GM19468 (cell line): ENCODE results near the gene ASB2.

Experiments
- ATAC-seq: cut with Tn5 transposase; IDR thresholded peaks from one replicate; pipeline ENCODE4 v1.9.1; 2021; ENCODE audit warnings: mild to moderate bottlenecking, moderate library complexity, moderate number of reproducible peaks; ENCODE audit not compliant: unreplicated experiment; ENCODE audit errors: extremely low read depth

The ASB2 gene

DNA sequence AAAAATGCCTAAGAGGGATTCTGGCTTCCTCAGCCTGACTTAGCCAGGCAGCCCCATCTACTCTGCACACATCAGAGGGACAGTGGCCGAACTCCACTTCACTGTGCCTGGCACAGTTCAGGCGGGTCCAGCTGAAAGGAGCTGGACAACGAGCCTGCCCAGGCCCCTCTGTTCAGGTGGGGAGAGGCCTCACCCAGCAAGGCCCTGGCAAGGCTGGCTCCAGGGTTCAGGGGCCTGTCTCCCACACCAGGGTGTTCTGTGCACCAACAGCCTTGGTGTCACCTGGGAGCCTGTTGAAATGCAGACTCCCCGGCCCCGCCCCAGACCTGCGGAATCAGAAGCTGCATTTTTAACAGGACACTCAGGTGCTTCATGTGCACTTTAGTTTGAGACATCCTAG, 39.4 kb downstream of the ASB2 start:
- no peak for ATAC-seq

DNA sequence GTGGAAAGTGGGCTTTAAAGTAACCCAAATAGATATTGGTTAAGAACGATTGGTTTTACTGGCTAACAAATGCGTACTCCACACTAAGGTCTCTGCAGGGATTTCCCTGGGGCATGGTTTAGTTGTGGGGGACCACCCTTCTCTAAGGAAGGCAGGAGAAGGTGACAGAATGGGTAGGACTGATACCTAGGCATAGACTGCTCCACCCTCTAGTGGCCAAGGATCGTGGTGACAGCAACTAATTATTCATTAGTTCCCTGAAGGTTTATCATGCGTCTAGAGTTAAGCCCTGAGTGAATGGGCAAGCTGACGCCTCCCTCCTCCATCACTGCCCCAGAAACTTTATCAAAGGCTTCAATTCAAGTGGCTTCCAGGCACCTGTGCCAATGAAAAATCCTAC, 40.1 kb downstream of the ASB2 start:
- no peak for ATAC-seq

DNA sequence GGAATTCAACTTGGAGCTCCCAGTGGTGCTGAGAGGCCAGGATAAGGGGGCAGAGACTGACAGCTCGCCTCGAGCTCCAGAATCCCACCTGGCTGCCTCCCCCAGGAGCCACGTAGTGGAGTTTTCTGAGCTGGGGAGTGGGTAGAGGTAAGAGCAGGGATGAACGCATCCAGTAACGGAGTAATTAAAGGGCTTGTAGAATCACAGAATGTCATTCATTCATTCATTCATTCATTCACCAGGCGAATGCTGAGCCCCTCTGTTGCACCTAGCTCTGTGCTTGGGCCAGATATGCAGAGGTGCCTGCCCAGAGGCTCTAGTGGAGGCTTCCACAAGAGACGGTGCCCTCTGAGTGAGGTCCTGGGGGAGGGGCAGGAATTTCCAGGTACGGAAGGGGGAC, 41.2 kb downstream of the ASB2 start:
- no peak for ATAC-seq

DNA sequence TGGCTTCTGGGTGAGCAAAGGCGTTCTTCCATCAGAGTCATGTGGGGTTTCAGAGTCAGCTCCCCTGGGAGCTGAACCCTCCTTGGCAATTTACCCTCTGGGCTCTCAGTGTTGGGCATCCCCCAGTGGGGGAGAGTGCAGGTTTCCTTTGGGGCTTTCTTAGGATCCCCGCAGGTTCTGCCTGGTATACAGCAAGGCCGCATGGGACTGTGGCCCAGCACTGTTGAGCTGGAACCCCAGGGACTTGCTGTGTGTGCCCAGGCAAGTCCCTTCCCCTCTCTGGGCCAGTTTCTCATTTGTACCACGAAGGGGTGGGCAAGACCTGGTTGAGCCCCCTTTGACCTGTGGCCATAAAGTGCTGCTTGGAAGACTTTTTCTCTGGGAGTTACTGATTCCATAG, 43.7 kb downstream of the ASB2 start:
- no peak for ATAC-seq

DNA sequence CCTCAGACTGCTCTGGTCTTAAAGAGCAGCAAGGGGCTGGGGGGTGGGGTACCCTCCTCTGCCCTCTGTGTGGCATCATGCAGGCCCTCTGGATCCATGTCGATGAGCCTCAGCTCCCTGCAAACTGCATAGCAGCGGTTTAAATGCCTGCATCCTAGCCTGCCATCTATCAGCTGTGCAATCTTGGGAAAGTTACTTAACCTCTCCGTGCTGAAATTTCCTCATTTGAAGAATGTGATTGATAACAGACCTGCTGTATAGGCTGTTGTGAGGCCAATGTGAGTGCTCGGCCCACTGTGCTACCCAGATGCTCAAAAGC, 45.4 kb downstream of the ASB2 start:
- ATAC-seq = no peak

DNA sequence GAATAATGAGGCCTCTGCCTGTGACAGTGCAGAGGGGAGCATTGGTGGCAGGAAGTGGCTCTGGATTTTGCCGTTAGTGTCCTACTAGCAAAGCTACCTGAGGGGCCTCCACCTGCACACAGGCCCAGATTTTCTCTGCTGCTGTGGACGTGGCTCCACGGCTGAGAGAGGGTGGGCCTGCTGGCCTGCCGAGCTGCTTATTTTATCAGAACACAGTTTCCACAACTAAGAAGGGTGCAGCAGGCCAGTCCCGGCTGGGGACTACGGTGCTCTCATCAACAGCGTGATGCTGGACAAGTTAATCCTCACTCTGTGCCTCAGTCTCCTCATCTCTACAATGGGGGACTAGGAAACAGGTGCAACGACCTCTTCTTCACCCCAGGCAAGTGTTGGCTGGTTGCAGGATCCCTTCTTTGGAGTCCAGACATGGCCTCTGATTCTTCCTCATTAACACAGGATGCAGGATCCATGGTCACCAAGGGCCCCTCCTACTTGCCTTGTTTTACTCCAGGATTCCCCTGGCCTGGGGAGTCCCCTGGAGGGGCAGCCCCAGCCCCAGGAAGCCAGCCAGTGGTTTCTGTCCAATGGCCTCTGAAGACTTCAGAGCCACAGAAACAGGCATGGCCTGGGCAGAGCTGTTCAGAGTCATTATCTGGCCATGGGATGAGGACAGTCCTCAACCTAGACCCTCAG, 45.9 kb downstream of the ASB2 start:
- no peak for ATAC-seq

DNA sequence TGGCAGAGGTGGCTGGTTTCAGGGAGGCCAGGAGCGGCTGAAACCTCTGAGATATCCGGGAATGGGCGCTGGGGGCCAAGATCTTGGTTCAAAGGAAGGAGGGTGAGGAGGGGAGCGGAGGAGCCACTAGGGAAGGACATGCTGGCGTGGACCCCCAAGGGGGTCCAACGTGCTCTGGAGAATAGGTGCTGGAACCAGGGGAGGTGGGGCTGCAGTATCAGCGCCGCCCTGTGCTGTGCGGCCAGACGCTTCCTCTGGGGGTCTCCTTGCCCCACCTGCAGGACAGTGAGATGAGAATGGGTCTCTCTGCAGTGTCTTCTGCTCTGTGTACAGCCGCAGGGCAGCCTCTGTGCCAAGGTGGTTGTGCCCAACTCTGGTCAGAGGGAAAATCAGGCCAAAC, 46.7 kb downstream of the ASB2 start:
- ATAC-seq = no peak

DNA sequence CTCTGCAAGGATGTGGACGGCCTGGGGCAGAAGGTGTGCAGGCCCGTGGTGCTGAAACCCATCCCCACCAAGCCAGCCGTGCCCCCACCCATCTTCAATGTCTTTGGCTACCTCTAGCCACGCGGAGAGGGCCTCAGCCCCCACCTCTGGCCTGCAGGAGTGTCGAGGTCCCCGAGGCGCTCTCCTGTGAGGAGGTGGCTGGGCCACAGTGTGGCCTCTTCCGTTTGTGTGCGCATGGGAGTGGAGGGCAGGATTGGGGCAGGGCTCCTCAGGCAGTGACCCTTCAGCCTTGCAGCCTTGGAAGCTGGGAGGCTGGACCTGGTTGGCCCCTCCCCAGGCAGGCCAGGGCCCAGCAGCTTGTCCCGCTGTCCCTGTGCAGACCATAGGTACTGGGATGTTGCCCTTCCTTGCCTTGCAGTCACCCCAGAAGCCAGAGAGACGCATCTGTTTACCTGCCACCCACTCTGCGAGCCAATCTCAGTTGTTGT, 47.3 kb downstream of the ASB2 start:
- no peak for ATAC-seq

DNA sequence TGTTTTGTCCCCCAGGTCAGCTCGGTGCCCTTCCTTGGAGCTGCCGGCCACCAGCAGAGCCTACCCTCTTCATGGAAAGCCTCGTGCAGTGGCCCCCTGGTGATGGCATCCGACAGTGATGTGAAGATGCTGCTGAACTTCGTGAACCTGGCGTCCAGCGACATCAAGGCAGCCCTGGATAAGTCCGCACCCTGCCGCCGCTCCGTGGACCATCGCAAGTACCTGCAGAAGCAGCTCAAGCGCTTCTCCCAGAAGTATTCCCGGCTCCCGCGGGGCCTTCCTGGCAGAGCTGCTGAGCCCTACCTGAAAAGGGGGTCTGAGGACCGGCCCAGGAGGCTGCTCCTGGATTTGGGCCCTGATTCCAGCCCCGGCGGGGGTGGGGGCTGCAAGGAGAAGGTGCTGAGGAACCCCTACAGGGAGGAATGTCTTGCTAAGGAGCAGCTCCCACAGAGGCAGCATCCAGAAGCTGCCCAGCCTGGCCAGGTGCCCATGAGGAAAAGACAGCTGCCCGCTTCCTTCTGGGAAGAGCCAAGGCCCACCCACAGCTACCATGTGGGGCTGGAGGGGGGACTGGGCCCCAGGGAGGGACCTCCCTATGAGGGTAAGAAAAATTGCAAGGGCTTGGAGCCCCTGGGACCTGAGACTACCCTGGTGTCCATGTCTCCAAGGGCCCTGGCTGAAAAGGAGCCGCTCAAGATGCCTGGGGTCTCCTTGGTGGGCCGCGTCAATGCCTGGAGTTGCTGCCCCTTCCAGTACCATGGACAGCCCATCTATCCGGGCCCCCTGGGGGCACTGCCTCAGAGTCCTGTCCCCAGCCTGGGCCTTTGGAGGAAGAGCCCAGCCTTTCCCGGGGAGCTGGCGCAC, 48.0 kb downstream of the ASB2 start:
- no peak for ATAC-seq

DNA sequence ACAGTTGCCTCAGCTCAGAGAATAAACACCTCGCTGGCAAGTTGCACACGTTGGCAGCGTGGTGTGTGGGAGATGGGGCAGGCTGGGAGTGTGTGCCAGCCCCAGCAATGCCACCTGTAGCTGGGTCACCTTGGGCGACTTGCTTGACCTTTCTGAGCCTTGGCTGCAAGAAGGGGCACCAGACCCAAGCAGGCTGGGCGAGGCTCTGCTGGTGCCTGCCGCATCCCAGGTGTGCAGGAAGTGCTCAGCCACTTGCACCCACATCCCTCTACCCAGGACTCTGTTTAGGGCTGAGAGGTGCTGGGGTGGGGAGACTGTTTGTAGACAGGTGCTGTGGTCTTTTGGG, 48.6 kb downstream of the ASB2 start:
- no peak for ATAC-seq

DNA sequence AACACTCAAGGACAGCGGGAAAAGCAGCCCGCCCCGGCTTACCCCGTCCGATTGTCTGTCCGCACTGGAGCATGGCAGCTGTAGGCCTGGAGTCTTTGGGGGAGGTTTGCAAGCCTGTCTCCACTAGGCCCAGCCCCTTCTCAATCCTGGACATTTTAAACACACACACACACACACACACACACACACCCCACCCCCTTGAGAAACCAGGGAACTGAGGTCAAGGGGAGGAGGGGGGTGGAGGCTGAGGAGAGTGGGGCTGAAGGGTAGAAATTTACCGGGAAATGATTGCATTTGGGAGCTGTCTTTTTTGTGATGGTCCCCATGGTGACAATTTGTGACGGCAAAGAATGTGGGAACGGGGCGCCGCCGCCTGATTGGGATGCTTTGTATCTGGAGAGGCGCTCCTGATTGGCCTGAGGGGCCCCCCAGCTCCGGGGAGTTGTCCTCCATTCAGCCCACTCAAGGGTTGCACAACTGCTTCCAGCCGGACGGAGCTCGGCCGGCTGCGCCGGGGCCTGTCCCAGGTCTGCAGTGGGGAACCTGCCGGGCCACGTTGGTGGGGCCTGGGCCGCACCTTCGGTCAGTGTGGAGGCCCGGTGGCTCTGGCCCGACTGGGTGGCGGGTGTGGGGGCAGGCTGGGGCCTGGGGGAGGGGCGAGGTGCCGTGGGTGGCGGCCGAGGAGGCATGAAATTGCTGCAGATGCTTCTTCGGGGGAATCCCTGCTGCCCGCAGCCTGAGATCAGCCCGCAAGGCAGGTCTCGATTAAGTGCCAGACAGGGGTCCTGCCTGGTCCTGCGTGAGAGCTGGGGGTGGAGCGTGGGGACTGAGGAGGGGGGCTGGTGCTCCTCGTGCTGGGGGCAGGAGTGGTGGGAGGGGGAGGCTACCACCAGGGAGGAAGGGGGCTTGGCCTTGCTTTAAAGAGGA, 49.2 kb downstream of the ASB2 start, which contains the start of gene FAM181A:
FAM181A (plus strand) TSS at position 472 of the 927 bp plus-strand sequence. CDS start 942 bp downstream, outside the sequence.
- ATAC-seq = no peak

DNA sequence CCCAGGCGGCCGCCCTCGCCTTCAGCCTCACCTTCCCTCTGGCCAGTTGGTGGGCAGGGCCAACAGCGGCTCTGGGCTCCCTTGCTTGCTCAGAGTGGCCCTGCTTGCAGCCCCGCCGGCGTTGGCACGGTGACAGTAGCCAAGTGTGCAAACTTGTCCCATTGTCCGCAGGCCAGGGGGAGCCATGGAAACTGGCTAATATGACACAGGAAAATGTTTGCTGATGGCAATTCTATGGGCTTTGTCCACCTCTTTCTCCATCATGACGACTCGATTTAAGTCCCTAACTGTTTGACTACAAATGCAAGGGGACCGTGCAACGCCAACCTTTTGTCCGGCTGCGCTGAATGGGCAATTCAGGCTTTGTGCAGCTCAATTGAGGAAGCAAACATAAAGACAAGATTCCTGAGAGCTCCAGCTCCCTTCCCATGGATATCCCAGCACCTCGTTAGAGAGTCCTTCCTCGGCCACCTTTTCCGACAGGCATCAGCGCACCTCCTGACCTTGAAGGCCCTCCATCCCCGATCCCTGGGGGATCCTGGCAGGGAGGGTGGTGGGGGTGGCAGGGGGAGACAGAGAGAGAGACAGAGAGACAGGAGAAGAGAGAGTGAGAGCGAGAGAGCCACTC, 50.0 kb downstream of the ASB2 start:
- no peak for ATAC-seq

DNA sequence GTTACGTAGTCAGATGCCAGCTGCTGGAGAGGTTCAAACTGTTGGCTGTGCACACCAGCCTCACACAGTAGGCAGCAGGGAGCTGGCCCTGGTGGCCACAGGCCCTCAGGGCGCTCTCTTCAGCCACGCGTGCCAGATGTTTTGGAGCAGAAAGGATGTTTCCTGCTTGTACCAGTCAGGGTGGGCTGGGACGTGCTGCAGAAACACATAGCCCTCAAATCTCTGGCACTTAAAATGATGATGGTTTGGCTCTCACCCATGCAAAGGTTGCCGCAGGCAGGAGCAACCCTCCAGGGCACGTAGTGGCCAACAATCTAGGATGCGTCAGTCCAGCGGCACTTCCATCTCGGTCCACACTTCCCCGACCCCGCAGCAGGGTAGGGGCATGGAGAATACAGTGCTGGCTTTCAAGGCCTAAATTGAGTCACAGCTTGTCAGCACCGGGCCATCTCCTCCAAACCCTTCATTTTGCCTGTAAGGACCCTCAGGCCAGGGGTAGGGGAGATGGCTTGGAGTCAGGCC, 50.9 kb downstream of the ASB2 start:
- ATAC-seq = no peak

DNA sequence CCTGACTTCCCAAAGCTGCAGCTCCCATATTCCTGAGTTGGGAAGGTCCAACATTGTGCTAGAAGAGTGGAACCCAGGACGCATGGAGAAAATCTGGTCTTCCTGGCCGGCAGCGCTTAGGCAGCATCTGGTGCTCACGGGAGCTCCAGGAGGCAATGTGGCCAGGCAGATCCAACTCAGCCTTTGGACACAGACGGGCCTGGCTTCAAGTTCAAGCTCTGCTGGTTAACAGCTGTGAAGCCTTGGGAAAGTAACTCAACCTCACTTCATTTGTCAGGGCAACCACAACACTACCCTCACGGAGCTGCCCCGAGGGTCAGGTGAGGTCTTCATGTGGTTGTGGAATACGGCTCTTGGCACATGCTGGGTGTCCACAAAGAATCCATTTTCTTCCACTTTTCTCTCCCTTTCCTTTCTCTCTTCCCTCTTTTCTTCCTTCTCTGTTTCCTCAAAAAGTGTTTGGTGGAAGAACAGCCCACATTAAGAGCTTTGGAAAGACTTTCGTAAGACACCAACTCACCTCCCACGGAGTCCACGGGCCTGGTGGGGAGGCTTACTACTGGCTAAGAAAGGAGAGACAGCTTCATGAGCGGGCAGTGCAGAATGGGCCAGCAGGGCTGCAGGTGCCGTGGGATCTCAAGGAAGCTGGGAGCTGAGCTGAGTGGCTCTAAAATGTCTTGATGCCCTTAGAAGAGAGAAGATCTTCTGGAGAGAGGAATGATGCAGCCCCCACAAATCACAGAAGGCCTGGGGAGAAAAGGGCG, 51.6 kb downstream of the ASB2 start:
- no peak for ATAC-seq

DNA sequence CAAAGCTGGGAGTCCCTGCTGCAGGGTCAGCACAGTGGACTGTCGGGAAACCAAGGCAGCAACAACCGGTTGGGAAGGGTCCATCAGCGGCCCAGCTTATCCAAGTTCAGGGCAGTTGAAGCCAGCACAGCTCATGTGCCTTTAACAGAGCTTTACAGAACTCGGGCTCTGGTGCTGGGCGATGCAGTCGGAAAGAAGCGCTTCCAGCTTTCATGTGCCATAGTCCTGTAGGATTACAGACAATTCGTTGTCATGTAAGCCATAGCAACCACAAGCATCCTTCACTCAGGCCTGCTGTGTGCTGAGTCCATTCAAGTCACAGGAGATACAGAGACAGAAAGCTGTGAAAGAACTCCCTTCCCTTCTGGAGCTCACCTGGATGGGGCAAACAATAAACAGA, 52.7 kb downstream of the ASB2 start:
- ATAC-seq = no peak

DNA sequence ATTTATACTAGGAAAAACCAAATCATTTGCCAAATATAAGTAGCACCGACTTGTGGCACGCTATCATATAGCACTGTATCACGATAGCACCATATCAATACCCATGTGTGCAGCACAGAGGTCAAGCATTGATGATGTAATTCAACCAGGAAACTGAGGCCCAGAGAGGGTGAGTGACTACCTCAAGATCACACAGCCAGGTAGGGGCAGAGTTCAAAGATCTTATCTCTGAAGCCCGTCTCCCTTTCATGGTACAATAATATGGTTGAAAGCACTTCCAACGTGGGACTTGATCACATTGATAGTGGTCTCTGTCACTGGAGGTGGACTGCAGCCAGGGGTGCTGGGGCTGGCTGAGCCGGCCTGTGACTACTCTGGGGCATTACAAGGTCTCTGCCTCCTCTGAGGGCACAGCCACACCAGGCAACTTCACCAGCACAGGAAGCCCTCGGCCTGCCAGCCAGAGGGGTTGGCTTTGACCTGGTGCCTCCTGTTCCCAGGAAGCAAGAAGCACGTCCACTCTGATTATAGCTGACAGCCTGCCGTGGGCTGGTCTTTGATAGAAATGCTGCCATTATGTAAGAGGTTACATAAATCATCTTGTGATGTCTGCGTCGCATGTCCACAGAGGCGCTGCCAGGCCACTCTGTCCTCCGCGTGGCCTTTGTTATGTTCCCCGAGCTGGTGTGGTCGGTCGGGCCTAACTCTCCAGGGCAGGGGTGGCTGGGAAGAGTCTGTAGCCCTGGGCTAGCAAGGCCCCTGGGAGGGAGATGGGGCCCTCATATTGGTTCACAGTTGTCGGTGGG, 55.2 kb downstream of the ASB2 start:
- no peak for ATAC-seq

DNA sequence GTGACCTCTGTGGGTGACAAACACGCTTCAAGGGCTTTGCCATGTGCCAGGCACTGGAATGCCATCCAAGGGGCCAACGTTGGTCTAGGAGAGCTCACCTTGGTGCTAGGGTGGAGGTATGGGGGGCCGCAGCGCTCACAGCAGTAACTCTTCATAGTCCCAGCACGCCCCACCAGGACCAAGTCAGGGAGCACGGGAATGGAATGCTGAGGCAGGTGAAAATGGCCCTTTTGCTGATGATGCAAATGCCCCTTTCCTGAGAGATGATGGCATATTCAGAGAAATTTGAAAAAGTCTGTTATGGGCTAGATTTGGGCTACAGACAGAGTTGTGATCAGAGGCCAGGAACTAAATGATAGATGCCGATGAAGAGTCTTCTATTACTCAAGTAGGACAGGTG, 59.2 kb downstream of the ASB2 start:
- no peak for ATAC-seq

DNA sequence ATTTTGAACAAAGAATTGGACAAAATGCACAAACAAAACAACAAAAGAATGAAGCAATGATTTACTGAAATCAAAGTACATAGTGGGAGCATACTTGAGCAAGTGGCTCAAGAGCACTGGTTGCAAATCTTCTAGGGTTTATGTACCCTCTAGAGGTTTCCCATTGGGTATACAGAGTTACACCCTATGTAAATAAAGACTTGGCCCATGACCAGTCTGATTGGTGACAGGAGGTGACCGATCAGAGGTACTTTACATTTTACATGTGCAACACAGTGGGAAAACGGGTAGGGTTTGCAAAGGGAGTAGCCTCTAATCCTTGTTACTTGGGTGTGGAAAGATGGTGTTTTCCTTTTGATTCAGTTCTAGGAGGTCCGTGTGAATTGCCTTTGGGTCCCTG, 59.9 kb downstream of the ASB2 start:
- no peak for ATAC-seq

DNA sequence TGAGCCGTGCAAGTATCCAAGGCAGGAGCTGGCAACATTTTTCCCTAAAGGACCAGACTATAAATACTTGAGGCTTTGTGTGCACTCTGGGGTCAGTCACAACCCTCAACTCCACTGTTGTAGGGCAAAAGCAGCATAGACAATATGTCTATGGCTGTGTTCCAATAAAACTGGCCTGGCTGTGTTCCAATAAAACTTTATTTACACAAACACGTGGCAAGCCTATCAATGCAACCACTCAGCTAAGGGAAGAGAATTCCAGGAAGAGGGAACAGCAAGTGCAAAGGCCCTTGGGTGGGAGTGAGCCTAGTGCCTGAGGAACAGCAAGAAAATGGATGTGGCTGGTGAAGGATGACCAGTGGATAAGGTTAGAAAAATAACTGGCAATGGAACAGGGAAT, 60.6 kb downstream of the ASB2 start:
- no peak for ATAC-seq
